DOHH2 (cell line): ENCODE results near the gene KIAA1958.

ENCODE experiments used
- EZH2phosphoT487 ChIP-seq: fragments of 200-600 bp; sonication (generic); IDR thresholded peaks from 2 replicates; pipeline ENCODE4 v1.6.1; 2017; ENCODE audit warnings: borderline replicate concordance, mild to moderate bottlenecking, antibody characterized with exemption, low read length, moderate library complexity, mixed read lengths
- TF ChIP-seq, protein P1 (sequence below): fragments of 200-600 bp; sonication (generic); IDR thresholded peaks from one replicate; pipeline ENCODE4 v1.5.1; 2014; ENCODE audit warnings: antibody characterized with exemption, mild to moderate bottlenecking, low read depth, low read length; ENCODE audit not compliant: poor library complexity, severe bottlenecking

DNA sequence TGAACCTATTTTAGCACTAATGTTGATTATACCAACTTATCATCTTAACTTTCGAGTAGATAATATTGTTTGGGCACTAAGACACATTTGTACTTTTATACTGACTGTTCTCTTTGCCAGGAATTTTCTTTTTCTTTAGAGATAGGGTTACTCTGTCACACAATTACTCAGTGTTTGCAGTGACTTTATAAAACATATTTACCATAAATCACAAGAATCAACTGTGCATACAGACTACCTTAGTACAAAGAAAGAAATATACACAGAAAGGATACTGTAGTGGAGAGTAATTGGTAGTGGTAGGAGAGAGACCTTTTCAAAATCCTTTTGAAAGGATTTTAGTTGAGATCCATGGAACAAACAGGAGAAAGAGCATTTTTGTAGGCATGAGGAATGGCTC, 40.3 kb downstream of the KIAA1958 start:
- TF ChIP-seq, protein P1, sequence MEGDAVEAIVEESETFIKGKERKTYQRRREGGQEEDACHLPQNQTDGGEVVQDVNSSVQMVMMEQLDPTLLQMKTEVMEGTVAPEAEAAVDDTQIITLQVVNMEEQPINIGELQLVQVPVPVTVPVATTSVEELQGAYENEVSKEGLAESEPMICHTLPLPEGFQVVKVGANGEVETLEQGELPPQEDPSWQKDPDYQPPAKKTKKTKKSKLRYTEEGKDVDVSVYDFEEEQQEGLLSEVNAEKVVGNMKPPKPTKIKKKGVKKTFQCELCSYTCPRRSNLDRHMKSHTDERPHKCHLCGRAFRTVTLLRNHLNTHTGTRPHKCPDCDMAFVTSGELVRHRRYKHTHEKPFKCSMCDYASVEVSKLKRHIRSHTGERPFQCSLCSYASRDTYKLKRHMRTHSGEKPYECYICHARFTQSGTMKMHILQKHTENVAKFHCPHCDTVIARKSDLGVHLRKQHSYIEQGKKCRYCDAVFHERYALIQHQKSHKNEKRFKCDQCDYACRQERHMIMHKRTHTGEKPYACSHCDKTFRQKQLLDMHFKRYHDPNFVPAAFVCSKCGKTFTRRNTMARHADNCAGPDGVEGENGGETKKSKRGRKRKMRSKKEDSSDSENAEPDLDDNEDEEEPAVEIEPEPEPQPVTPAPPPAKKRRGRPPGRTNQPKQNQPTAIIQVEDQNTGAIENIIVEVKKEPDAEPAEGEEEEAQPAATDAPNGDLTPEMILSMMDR: no peak
- no peak for TF ChIP-seq EZH2phosphoT487
